GM21825 (cell line): ENCODE results near the gene BABAM2.

ENCODE experiments used
- ATAC-seq: cut with Tn5 transposase; IDR thresholded peaks from one replicate; pipeline ENCODE4 v1.9.1; 2021; ENCODE audit warnings: mild to moderate bottlenecking, moderate library complexity; ENCODE audit not compliant: unreplicated experiment

The BABAM2 gene

DNA sequence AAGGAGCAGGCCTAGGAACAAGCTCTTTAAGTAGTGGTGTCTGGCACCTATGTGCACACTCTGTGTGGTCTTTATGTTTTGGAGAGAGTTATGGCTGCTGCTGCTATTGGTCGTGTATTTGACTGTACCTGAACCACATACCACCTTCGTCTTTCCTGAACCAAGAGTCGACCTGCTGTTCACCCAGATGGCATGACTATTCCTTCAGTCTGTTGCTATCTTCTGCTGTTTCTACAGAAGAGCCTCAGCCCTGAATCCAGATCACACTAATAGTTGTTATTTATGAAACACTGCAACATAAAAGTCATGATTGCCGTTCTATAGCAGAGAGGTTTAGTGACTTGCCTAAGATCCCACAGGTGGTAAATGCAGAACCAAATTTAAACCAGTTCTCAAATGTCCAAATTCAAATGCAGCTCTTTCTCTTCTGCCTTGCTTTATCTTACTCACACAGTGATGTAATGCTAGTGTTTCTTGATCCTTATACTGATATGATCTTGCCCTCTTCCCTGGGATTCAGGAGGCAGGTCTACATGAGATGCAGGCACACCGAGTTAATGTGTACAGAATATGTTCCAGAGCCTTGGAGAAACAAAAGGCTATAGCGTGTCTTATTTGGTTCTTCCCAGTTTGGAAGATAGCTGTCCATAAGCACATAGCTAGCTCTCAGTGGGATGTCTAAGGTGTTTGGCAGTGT lies 380.1 kb downstream of the BABAM2 start:
- no peak for ATAC-seq

DNA sequence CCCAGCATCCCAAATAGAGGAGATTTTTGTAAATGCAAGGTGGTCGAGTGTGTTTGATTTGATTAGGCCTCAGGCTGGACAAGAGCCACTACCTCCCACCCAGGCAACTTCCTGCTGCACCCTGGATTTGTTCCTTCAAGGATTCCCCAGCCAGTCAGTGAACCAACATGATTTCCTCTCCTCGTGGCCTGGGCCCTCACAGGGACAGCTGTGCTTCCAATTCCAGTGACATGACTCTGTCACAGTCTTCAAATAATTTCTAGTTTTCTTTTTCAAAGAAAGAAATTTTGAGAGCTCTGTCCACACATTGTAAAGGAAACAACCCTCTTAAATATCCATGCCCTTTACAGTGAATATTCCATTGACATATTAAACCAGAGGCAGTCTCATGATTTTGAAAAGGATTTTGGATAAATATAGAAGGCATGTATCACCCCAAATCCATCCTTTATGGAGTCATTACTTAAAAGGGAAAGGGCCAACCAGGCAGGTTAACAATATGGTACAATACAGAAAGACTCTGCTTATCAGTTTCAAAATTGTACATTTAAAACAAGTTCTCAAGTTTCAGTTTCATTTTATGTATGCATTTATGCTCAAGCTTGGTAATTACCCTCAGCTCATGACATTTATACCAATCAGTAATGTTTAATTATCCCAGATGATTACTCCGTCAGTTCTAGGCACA lies 380.8 kb downstream of the BABAM2 start:
- ATAC-seq, result no peak

DNA sequence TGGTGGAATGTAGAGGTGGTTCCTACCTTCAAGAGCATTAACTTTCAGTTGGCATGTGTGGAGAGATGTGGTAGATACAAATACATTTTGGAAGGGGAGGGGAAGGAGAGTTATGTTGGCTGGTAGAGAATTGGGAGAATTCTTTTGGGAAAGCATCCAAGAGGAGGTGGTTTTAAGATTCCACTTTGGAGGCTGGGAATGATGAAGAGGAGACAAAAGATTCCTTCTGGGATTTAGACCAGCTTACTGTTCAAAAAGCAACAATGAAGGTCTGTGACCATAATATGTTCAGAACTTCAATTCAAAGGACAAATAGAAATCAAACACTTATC lies 381.4 kb downstream of the BABAM2 start:
- no peak for ATAC-seq

DNA sequence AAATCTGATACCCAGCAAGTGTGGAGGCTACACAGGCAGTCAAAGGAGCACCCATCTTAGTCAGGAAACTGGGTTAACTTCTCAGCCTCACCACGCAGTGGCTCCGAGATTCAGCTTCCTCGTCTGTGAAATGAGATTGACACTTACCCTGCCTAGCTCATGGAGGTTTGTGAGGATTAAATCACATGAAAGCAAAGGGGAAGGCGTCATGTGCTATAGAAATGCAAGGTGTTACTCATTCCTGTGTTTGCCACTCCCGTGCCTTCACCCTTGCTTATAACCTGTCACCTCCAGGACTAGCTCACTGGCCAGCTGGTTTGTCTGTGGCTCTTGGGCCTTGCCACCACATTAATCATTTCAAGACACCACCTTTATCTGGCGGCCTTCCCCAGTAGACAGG lies 383.2 kb downstream of the BABAM2 start:
- ATAC-seq, result no peak

DNA sequence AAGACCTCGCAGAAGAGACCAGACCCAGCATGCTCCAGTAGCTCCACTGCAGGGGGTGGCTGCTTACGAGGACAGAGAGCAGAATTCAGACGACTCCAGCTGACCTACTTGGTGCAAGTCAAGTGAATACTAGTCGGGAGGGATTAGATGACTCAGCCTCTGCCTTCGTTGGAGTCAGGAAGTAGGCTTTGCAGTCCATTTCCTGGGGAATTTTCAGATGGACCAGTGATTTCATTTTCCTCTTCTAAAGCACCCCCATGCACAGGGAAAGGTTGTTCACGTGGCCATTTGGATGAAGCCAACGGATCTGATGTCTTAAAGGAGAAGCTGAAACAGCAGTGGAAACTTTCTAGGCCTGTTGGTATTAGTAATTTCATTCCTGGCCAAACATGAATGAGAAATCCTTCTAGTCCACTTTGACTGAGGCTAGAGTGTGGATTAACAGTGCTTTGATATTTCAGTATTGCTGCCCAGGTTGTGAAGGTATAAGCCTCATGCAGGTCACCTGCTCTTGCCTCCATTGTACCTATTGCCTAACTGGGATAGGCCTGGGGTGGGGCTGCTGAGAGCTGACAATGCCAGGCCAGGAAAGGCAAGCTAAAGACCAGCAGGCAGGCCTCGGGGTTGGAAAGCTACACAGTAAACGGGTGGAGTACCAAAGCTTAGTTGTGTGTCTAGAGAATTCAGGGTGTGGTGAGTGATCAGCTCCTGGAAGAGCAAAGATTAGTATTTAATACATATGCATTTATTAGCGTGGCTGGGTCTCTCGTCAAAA lies 384.6 kb downstream of the BABAM2 start:
- ATAC-seq, result no peak

- ATAC-seq, result no peak
Measured at GRCh38 chr2:28276076-28276618, 385.6 kb downstream of the BABAM2 start.

GRCh38 chr2:28276807-28277206 lies 386.3 kb downstream of the BABAM2 start:
- ATAC-seq, result no peak

DNA sequence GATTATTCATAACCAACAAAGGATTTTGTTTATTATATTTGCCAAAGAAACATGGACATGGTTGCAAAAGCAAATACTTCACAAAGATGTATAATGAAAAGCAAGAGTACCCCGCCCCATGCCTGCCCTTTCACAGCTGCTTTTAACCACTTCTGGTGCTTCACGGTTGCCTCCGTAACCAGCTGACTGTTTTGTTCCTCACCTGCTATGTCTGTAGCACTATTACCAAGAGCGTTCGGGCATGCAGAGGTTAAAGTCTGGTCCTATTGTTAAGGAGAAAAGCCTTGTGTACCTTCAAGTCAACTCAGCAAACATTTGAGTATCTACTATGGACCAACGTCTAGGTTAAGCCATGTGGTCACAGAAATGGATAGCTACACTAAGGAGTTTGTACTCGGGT lies 386.9 kb downstream of the BABAM2 start:
- ATAC-seq, result no peak

GRCh38 chr2:28279371-28279770 lies 388.8 kb downstream of the BABAM2 start:
- ATAC-seq, result no peak

DNA sequence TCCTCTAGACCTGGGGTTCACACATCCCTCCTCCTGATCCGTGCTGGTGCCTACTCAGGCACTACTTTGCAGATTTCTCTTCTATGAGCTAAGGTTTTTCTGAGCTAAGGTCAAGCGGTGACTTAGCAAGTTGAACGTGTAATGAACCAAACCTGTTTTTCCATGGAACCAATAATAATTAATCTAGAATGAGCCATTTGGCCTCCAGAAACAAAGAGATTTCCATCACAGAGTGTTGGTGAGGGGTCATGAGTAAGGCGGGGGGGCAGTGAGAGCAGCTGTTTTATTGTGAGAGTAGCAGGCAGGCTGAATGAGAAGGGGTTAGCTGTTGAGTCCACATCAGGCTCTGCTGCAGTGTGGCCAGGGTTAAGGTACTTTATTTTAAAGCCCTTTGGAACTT lies 390.1 kb downstream of the BABAM2 start:
- ATAC-seq, result no peak

GRCh38 chr2:28281739-28282138 lies 391.2 kb downstream of the BABAM2 start:
- no peak for ATAC-seq

DNA sequence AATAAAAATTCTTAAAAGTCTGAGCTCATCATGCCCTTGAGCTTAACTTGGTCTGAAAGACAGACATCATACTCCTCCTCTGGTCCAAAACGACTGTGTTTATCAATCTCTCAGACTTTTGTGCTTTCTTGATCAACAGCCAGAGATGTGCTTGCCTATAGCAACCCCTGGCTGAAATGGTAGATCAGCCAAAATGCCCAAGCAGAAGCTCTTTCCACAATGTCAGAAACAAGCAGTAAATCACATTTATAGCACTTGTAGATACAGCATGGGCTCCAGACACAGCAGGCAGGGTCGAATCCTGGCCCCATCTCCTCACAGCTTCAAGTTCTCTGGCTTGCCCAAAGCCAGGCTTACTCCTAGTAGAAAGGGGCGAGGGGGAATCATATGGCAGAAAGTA lies 391.7 kb downstream of the BABAM2 start:
- no peak for ATAC-seq

GRCh38 chr2:28282861-28283646 lies 392.5 kb downstream of the BABAM2 start:
- ATAC-seq, result no peak

- ATAC-seq, result no peak
Measured at GRCh38 chr2:28283861-28284260, 393.3 kb downstream of the BABAM2 start.

DNA sequence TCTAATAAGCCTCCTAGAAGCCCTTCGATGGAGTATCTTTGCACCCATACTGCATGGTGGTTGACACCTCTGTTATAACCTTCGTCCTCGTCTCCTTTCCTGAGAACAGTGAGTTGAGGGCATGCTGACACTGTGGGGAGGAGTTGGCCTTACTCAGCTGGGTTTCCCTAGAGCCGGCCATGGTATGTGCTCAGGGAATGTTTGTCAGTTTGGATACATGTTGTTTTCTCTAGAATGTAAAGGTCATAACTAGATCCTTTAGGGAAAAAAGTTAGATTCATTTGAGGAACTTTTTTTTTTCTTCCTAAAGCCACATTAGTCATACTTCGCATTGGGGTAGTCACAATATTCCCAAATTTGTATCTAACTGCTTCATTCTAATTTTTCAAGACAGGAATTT lies 396.1 kb downstream of the BABAM2 start:
- ATAC-seq, result no peak

GRCh38 chr2:28287256-28287915 lies 396.9 kb downstream of the BABAM2 start:
- no peak for ATAC-seq

DNA sequence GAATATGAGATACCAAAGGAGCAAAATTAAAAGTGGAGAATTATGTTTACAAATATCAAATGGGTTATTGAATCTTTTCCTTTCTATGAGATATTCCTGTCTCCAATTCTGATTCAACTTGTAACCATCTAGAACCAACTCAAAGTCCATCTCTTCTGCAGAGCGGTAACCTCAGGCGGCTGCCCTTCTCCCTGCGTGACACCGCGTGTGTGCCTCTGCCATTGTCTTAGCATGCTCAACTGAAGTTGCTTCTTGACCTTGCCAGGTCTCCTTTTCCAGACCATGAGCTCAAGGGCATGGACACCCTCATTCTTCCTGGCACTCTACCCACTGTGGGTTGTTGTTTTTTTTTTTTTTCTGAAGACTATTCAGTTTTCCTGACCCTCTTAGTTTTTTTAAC lies 398.1 kb downstream of the BABAM2 start:
- no peak for ATAC-seq

DNA sequence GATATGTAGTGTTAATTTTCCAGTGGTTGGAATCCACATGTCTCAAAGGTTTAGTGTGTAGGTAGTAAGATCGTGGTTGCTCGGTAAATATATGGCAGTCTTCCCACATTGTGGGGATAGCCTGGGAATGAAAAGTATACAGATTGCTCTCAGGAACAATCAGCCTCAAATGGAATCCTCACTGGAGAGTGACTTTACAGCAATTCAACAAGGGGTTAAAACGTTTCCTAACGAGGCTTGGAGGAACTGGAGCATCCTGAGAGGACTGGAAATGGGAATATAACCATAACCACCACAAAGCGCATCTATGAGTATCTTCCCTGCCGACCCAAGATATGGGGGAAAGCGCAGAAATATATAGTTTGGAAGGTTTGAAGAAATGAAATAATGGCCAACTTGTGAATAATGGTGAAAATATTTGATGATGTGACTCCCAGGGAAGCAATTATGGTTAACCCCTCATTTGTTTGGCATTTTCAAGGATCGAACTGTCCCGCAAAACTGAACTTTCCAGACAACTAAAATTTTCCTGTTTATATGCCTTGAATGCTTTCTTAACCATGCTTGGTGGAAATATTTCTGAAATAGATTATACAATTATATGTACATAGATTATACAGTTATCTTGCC lies 401.4 kb downstream of the BABAM2 start:
- ATAC-seq, result no peak

DNA sequence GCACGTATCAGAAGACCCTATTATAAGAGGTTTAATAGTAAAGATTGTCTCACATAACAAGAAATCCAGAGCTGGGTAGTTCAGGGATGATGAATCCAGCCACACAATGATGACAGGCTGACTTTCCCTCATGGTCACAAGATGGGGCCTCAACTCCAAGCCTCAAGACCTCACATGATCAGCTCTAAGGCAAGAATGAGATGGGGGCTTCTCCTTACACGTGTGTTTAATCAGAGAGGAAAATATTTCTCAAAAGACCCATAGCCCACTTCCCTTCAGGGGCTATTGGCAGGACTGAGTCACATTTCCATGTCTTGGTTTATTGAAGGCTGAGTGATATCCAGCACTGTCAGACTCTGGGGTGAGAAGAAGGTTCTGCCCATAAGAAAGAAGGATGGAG lies 402.0 kb downstream of the BABAM2 start:
- no peak for ATAC-seq

DNA sequence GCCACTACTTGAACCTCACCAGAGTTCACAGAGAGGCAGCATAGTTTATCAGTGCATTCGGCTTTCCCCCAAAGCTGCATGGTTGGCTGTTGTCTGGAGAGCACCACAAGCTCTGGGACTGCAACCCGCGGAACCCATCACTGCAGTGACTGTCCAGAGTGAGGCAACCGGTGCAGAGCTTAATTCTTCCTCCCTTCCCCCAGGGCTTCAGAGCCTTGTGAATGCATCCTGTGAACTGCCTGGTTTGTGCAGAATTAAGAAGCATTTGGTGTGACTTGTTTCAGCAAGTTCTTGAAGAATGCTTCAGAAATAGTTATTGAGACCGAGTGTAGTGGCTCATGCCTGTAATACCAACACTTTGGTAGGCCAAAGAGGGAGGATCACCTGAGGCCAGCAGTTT lies 402.9 kb downstream of the BABAM2 start:
- no peak for ATAC-seq
